HEK293T (cell line): Measurements from ENCODE around the gene GJB4.
"Not testable (repeated sequence)": the region's sequence is repeated elsewhere in the genome, so short reads cannot be mapped to it uniquely, and the experiment has no call there.

ENCODE experiments used
- CTCF ChIA-PET: fragments of 350-600 bp; formaldehyde crosslinking; extraction: SDS; loops from one replicate; lab custom pipeline; 2021; ENCODE audit warnings: antibody characterized with exemption, inconsistent platforms; lab: Yijun Ruan, JAX
- POLR2A ChIA-PET: fragments of 350-600 bp; formaldehyde crosslinking; extraction: SDS; loops from one replicate; lab custom pipeline; 2020; ENCODE audit warnings: antibody characterized with exemption, inconsistent platforms; lab: Yijun Ruan, JAX
- DNase-seq: peaks from one replicate; pipeline ENCODE4 v3.0.0; 2012; ENCODE audit warnings: mixed read lengths; ENCODE audit errors: extremely low spot score
- ARNT ChIP-seq: fragments of 450-650 bp; IDR thresholded peaks from 2 replicates; pipeline ENCODE4 v1.6.1; 2017; ENCODE audit warnings: mild to moderate bottlenecking
- CTBP1 ChIP-seq: fragments of 450-650 bp; IDR thresholded peaks from 2 replicates; pipeline ENCODE4 v1.6.1; 2016; ENCODE audit warnings: borderline replicate concordance
- ELF4 ChIP-seq: fragments of 450-650 bp; IDR thresholded peaks from 2 replicates; pipeline ENCODE4 v1.6.1; 2017; ENCODE audit warnings: antibody characterized with exemption
- FOXK2 ChIP-seq: fragments of 450-650 bp; IDR thresholded peaks from 2 replicates; pipeline ENCODE4 v1.6.1; 2016; ENCODE audit warnings: mild to moderate bottlenecking
- L3MBTL2 ChIP-seq: fragments of 450-650 bp; conservative IDR thresholded peaks from 2 replicates; pipeline ENCODE4 v1.6.1; 2016; ENCODE audit warnings: mild to moderate bottlenecking
- LEF1 ChIP-seq: fragments of 450-650 bp; IDR thresholded peaks from 2 replicates; pipeline ENCODE4 v1.6.1; 2017; ENCODE audit warnings: mild to moderate bottlenecking, borderline replicate concordance
- NFRKB ChIP-seq: fragments of 450-650 bp; IDR thresholded peaks from 2 replicates; pipeline ENCODE4 v1.6.1; 2016; ENCODE audit warnings: mild to moderate bottlenecking, moderate library complexity
- SUZ12 ChIP-seq: fragments of 450-650 bp; IDR thresholded peaks from 2 replicates; pipeline ENCODE4 v1.6.1; 2016; ENCODE audit warnings: mild to moderate bottlenecking

The GJB4 gene

GRCh38 chr1:34806396-34806795, 46.9 kb downstream of the GJB4 start:
- no peak for DNase-seq
- ChIA-PET POLR2A (no interaction called here), CTCF (interaction anchor here (0.6 kb wide), 1 partner anchor 732 kb away, joined by 4 read pairs; no protein-coding TSS in a partner anchor)

GRCh38 chr1:34808051-34808810, 48.7 kb downstream of the GJB4 start:
- no peak for TF ChIP-seq ELF4
- no peak for TF ChIP-seq ARNT
- TF ChIP-seq CTBP1 = no peak
- TF ChIP-seq NFRKB = no peak
- no peak for TF ChIP-seq LEF1
- TF ChIP-seq SUZ12 = no peak
- TF ChIP-seq L3MBTL2 = no peak
- DNase-seq = peak; percentile 2
- POLR2A ChIA-PET = no interaction called here
- CTCF ChIA-PET = no interaction called here

More at GRCh38 chr1:34806396-34806795, 46.9 kb downstream of the GJB4 start:
- TF ChIP-seq FOXK2 (no peak), NFRKB (no peak)

- POLR2A ChIA-PET, CTCF ChIA-PET, DNase-seq: not testable (repeated sequence)
These were observed 51.2 kb downstream of the GJB4 start for GRCh38 chr1:34810781-34811180.
